Fibroblast of peridontal ligament (primary cell): ENCODE measurements around the gene PDCD7.
"Not testable (repeated sequence)": the region's sequence is repeated elsewhere in the genome, so short reads cannot be mapped to it uniquely, and the experiment has no call there.

ENCODE experiments used
- DNase-seq: peaks from one replicate; pipeline ENCODE4 v3.0.0-alpha.2; 2010; ENCODE audit errors: extremely low read depth

The PDCD7 gene

DNA sequence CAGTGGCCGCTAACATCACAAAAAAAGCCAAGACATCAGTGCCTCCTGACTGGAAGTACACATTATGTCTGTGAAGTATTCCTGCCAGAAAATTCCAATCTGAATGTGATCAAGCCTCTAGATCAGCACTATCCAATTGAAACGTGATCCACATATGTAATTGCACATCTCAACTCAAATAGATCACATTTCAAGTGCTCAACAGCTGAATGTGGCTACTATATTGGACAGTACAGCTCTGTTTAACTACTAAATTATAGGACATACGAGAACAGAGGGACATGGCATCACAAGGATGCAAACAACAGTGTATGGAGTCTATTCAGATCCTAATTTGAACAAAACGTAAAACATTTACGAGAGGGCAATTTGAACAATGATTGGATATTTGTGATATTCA lies 18.1 kb downstream of the PDCD7 start:
- DNase-seq: peak; percentile 22

DNA sequence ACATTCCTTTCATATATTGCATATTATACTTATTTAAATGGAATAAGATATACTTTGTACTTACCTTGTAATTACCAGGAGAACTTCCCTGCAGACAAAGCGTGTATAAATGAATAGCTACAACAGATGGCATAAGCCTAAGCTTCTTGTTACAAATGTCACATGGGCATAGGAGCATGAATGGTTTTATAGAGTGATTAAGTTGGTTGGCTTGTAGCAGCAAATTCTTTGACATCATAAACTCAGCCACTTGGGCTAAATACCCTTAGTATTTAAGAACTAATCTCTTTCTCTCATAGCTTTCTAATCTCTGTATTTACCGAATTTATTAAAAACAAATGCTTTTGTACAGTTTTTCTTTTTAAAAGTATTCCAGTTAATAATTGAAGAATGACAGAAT lies 18.5 kb downstream of the PDCD7 start, which contains the start of gene UBAP1L:
Gene UBAP1L (minus strand): TSS at position 115 of the 400 bp plus-strand sequence. CDS start 8,985 bp downstream, outside the sequence.
- DNase-seq: no peak

DNA sequence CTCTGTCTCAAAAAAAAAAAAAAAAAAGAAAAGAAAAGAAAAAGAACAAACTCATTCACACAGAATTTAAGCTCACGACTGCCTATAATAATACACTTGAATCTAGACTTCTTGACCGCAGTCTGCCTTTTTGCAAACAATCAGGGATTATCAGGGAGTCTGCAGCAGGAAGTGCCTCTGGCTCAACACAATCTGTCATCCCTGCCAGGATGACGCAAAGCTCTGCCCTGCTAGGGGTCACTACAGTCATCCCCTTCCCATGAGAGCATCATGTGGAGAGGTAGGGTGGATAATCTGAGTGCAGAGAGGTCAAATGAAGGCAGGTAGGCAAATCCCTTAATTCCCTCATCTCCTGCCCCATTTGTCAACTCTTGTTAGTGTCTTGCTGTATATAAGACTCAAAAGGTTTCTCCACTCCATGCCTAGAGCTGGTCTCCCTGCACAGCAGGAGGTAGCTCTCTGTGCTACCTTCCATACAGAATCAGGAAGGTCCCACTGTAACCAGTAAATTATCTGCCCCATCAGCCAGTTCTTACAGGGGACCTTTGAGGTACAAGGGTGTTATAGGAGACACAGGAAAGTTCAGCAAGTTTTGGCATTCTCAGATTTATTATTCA lies 22.8 kb downstream of the PDCD7 start:
- DNase-seq: peak; percentile 32

DNA sequence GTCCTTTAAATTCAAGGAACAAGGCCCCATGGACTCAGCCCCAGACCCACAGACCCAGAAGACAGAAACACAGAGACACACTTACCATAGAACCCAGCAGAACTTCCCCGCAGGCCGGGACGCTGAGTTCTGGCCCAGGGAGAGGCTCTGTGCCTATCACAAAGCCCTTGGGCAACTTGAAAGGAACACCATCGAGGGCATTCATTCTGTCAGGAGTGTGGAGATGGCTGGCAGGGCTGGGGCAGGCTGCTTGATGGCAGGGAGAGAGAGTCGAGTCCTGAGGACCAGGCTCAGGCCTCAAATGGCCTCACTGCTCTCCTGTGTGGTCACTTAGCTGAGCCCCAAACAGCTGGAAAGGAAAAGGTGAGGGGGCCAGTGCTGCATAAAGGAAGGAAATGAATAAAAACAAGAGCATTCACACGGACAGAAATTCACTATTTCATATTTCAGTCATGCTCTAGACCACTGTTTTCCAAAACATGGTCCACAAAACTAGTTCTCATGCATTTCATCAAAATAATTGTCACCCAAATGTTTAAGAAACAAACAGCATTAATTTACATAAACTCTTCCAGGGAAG lies 27.5 kb downstream of the PDCD7 start:
- DNase-seq: no peak

DNA sequence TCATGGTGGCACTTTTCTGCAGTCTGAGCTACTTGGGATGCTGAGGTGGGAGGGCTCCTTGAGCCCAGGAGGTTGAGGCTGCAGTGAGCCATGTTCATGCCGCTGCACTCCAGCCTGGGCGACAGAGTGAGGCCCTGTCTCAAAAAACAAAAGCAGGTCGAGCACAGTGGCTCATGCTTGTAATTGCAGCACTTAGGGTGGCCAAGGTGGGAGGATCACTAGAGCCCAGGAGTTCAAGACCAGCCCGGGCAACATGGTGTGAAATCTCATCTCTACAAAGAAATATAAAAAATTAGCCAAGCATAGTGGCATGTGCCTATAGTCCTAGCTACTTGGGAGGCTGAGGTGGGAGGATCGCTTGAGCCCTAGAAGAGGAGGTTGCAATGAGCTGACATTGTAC lies 28.6 kb downstream of the PDCD7 start:
- no peak for DNase-seq

DNA sequence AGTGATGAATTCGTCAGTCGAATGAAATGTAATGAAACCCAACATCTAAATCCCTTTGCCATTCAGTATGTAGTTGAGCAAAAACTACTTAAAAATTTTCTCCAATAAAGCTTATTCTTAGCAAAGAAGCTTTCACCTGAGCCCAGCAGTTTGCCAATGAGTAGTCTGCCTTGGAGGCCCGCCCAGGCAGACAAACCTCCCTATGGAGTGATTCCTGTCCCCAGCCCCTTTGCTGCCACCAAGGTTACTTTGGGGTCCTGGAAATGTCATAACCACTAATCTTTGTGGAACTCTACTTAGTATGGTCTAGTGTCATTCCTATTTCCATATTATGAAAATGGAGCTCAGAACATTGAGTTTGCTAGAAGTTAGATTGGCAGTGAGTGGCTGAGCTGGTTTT lies 30.7 kb downstream of the PDCD7 start:
- no peak for DNase-seq

DNA sequence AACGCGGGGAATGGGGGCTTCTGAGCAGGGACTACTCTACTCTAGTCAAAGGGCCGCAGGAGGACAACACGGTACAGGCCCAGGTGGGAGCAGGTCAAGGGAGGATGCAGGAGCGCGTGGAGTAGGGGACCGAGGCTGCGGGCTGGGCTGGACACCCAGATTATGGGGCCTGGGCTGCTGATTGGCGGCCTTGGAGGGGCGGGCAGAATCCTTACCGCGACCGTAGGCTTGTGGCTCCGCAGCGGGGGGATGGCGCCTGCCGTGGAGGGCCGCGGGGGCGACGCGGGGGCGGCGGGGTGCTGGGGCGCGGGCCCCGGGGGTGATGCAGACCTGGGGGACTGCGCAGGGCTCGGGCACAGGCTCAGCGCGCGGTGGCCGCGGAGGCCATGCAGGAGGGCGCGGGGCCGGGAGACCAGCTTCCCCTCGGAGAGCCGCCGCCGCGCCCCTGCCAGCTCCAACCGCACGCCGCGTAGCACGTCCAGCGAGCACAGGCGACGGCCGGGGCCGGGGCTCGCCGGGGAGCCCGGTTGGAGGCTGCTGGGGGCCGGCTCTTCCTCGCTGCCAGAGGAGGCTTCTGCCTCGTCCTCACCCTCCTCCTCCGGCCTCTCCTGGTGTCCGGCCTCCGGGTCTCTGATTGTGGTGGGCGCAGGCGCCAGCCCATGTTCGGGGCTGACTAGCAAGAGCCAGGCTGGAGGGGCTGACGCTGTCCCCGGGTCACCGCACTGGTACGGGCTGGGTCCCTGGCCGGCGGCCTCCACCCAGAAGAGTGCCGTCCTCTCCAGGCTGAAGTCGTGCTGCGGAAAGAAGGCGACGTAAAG lies 31.5 kb downstream of the PDCD7 start:
- no peak for DNase-seq

DNA sequence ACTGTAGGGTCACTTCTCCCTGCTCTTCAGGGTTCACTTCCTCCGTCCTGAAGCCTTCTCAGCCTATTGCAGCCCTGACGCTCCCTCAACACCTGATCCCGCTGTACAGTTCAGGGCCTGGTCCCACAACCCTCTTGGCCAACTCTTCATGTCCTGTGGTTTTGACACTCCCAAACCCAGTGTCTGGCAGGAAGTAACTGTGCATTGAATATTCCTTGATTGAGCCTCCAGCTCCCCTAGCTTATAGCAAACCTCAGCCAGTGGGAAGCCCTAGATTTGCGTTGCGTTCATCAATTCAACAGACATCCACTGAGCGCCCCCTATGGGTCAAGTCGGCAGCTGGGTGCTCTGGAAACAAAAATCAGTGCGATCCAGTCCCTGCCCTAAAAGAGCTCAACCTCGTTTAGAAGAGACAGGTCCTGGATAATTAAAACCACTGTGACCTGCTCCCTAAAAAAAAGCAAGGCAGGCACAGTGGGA lies 32.2 kb downstream of the PDCD7 start:
- peak; percentile 75 for DNase-seq

DNA sequence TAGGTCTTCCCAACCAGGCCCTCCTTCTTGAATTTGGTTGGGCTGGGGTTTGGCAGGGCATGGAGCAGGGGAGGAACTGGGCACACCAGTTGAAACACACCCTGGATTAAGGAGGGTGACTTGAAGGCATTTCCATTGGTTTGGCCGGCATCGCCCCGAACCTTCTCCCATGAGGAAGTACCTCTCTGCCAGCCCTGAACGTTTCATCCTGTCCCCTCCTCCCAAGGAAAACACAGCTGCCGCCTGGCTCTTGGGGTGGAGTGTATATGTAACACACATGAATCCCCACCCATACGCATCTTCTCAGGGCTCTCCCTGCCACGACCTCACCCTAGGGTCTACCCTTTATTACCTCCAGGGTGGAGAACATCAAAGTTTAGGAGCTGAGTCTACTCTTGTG lies 33.2 kb downstream of the PDCD7 start:
- DNase-seq: no peak

DNA sequence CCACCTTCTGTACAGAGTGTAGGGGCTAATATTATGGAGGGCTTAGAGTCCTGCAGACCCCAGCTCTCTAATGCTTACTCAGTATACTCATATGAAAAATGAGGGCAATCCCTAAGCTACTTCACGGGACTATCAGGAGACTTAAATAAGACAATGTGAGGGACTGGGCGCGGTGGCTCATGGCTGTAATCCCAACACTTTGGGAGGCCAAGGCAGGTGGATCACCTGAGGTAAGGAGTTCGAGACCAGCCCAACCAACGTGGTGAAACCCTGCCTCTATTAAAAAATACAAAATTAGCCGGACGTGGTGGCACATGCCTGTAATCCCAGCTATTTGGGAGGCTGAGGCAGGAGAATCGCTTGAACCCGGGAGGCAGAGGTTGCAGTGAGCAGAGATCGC lies 33.8 kb downstream of the PDCD7 start:
- DNase-seq: not testable (repeated sequence)

DNA sequence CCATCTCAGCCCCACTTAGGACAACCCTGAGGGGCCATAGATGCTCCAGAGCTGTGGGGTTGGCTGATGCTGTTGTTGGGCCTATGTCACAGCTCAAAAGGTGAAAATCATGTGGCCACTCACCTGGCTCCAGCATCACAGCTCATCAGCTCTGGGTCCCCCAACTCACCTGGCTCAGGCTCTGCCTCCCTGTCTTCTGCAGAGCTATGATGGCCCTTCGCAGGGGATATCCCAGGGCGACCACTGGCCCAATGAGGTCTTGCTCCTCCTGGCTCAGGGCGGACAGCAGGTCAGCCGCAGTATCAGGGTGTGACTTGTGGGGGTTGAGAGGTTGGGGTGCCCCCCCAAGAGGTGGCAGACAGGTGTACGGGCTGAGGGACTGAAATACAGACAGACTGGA lies 34.3 kb downstream of the PDCD7 start:
- no peak for DNase-seq

DNA sequence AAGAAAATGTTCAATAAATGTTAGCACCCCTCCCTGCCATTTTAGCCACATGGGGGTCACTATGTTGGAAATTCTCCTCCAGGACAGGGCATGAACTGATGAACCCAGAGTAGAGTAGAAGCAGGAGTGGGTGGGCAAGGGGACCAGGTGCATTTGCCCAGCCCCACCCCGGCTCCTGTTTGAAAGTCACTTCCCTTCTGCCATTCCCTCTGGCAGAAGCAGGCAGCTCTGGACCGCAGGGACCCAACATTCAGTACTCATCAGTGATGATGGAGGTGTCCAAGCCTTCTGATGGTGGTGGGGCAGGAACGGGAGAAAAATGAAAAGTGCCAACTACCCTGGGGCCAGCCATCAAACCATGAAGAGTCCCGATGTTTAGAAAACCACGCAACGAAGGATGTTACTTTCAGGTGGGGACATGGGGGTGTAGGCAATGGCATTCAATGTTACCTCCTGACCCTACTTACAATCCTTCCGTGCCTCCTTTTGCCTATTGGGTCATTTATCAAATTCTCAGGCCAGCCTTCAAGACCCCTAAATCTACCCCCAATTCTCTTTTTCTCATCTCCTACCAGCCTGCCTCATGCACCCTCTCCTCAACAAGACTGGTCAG lies 35.9 kb downstream of the PDCD7 start:
- no peak for DNase-seq

DNA sequence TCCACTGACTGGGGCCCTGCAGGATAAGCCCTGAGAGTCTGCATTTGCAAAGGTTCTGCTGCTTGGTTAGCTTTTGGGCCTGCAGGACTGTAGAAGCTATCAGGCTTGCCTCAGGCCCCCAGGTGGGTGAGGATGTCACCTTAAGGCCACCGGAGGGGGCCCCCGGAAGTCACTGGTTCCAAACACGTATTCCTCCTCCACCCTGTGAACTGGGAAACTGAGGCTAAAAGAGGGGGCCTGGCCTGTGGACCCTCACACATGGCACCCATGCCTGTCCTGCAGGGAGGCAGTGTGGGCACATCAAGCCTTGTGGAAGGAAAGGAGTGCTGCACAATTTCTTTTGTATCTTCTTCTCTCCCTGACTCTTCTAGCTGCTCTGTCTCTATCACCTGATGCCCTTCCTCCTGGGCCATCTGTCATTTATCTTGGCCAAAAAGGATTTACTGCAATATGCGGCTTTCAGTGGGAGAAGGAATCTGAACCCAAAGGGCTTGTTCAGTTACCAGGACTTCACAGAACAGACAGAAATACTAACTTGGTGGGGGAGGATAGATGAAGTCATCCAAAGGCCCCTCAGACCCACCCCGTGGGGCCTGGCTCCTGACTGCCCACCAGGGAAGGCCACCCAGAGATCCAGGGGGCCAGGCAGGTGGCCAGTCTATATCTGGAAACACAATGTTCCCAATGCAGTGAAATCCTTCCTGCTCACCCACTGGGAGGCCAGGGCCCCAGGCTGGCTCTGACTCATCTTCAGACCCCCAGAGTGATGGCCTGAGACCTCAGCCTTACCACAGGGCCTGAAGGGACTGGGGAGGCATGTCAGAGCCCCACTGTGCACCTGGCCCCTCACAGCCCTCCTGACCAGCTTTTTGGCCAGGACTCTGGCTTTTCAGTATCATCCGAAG lies 36.9 kb downstream of the PDCD7 start:
- no peak for DNase-seq

DNA sequence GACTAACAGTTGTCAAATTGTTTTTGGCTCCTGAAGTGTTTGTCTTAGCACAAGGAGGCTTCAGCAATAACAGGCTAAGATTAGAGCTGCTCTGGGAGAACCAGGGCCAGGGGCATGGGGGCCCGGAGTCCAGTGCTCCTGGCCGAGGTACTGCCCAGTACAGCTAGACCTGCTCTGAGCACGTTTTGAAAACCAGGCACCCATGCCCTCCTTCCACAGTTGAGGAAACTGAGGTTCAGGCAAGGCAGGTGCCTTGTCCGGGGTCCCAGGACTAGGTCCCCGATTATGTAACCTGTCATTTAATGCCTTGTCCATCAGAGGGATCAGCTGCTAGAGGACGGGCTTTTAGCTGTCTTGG lies 37.9 kb downstream of the PDCD7 start:
- DNase-seq: no peak

DNA sequence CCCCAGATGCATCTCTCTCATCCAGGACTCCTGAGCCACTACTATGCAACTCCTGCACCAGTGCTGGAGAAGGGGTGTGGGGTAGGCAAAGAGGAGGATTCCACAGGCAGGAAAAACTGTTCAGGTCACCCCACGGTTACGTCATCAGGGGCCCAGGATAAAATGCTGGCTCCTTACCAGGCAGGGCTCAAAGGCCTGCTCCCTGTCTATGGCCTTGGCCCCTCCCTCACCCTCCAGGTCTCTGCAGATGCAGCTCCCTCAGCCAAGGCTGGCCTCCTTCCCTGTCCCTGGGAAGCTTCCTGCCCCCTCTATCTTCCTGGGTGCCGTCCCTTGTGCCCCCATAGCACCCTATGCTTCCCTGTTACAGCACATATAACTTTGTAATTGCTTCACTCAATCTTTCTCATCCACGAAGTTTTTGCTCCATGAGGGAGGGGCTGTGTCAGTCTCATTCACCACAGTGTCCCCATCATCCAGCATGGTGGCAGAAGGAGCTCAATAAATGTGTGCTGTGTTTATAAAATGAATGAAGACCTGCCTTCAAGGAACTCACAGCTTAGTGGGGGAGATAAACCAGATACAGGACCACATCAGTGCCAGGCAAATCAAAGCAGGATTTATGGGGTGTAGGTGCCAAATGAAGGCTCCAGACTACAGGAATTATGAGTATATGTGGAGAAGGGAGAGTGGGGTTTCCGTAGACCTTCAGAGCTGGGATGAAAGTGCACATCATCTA lies 38.4 kb downstream of the PDCD7 start:
- DNase-seq: no peak

DNA sequence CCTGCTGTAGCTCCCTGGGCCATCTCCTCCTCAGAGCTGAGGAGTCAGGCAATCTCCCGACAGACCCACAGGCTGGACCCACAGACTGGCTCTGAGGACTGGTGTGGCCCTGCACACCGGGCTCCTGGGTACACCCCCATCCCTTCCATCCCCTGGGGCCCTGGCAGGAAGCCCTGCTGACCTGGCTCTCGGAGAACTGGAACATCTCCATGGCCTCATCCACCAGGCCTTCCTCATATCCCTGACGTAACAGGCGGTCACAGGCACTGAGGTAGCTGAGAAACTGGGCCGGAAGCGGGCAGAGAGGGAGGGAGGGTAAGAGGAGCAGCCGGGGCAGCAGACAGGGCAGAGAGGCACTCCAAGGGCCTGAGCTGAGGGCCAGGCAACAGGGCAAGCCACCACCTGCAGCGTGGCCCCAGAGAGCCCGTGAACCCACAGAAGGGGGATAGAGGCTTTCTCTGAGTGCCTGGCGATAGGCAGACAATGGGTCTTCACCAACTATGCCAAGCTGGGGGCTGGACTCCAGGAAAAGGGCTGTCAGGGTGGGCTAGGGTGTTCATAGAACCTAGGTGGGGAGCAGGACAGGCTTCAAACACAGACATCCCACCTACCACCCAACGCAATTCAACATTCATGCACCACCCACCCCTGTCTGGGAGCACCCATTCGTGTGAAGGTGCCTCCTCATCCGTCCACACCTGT lies 39.2 kb downstream of the PDCD7 start:
- DNase-seq: no peak

DNA sequence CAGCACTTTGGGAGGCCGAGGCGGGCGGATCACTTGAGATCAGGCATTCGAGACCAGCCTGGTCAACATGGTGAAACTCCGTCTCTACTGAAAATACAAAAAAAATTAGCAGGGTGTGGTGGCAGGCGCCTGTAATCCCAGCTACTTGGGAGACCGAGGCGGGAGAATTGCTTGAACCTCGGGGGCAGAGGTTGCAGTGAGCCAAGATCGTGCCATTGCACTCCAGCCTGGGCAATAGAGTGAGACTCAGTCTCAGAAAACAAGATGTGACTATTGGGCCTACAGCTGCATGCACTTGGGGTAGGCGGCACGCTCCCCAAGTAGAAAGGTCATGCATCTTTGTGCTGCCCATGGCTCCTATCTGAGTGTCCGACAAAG lies 39.8 kb downstream of the PDCD7 start:
- DNase-seq: not testable (repeated sequence)

DNA sequence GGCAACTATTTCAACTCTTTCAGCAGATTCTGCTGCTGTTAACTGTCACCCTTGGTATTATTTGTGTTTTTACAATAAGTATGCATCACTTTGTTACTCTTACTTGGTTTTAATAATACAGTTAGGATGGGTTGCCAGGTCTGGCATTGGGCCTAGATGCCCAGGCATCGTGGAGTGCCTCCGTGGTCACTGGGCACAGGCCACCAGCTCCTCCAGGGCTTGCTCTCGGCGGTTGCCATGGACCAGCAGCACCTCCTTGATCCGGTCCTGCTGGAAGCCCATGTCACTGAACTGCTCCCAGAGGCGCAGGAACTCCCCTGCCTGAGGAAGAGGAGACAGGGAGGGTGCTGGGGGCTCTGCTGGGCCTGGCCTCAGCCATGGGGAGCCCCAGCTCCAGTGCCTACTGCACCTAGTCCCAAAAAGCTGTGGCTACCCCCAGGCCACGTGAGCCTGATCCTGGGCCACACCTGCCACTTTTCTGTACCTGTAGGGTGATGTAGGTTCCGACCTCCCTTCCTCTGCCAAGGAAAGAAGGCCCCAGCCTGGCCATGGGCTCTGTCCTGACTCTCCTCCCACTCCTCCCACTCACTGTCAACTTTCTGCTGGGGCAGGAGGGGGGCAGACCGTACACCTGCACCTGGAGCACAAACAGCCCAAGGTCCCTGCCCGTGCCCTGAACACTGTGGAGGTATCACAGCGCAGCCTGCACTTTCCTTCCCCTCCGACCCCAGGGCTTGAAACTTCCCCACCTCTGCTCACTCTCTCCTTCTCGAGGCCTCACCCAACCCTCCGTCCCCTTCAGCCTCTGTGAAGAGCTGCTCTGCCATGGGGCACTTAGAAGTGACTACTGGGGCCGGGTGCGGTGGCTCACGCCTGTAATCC lies 40.5 kb downstream of the PDCD7 start:
- DNase-seq: no peak
